HT1080 (cell line): ENCODE results near the gene ITGB5. TPM values are rescaled to one million over a fixed set of nuclear protein-coding genes. Genes with fewer than 3 reads are reported as not detected.
"Not testable (repeated sequence)": the region's sequence is repeated elsewhere in the genome, so short reads cannot be mapped to it uniquely, and the experiment has no call there.

ENCODE experiments used
- DNase-seq: peaks from one replicate; pipeline ENCODE4 v3.0.0-alpha.2; 2015; ENCODE audit warnings: low read depth
- total RNA-seq: library from RNA; depleted of rRNA; stranded (reverse); fragments of >200 nt; shearing (Covaris generic); gene quantifications from 2 replicates; pipeline ENCODE4 v1.2.3, GENCODE V29; 2014

Gene ITGB5
- total RNA-seq, 1 experiment from 2014 or later = 185 TPM

DNA sequence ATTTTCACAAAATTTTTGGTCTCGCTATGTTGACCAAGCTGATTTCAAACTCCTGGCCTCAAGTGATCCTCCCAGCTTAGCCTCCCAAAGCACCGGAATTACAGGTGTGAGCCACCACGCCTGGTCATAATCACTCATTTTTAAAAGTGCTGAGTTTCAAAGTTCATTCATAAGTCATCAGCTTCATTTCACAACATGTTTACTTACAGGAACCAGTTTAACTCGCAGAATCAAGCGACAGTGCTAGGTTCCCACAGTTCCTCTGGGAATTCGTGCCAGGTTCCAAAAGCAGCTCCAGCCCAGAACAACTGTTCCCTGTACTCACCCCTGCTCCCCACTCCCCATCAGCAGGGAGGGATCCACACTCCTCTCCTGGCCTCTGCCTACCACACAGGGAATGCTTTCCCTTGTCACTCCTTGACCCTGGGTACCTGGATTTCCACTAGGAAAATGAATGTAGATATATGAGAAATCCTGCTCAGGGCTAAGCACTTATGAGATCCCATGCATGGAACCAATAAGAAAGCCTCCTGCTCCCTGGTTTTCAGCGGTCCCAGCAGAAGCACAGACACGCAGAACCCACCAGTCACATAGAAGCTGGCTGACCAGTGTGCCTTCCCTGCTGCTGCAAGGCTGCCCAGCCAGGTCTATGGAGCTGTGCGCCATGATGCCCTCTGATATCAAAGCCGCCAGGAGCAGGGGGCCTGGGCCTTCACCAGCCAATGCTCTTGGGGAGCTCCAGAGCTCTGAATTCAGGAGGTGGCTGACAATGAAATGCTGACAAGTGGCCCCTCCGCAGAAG, 72.3 kb downstream of the ITGB5 start:
- DNase-seq = no peak

DNA sequence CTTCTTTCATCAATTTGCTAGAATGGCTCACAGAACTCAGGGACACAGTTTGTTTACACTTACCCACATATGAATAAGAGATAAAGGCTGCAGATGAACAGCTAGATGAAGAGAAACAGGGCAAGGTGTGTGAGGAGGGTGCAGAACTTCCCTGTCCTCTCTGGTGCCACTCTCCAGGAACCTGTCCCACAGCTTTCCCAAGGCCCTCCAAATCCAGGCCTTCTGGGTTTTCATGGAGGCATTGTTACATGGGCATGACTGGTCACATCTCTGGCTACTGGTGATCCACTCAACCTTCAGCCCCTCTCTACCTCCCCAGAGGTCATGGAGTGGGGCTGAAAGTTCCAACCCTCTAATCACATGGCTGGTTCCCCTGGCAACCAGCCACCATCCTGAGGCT, 73.6 kb downstream of the ITGB5 start:
- DNase-seq = no peak

DNA sequence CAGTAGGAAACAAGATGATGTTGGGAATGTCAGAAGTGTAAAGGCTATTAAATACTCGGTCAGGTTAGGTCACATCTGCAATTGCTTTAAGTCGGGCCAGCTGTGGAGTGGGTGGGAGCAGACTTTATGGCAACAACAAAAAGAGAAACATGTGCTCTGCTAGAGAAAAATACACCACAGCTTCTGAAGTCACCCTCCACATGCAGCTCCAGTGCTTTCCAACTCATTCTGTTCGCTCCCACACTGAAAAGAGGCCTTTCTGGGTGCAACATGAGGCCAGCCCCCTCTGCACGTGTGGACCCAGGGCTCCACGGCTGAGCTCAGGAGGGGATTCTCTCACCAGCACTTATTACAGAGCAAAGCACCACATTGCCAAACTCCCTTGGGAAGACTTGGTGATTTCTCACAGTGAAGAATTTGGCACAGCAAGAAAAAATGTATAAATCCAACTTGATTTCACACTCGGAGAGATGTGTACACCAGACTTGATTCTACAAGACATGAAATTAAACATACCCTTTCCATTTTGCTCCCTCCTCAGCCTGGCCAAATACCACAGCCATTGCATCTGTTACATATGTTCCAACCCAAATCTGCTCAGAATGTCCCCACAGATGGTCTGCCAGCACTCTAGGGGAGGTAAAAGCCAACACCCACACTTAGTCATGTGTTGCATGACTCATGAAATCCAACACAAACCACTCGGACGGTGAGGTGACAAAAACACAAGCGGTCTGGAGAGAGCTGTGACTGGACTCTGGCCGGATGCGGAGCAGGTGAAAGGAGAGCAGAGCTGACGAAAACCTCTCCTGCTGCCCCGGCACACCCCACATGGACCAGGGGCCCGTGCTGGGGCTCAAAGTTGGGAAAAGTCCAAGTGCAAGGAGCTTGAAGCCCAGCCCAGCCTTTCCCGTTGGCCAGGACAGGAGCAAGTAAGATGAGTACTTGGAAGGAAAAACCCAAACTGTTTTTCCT, 74.6 kb downstream of the ITGB5 start:
- DNase-seq = peak; percentile 99

DNA sequence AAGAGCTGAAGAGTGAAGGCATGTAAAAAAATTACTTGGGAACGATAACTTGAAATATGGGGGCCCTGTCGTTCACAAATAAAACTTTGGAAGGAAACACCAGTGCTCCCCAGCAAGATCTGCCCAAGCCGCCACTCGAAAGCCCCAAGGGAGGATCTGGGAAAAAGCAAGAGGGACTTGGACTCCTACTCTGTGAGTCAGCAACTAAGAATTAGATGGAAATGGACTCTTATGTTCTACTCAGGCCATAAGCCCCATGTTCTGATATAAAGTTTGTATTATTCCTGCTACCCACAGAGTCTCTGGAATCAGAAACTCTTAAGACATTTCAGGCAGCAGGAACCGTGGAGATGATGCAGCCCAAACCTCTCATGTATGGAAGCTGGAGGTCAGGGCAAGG, 75.7 kb downstream of the ITGB5 start:
- peak; percentile 59 for DNase-seq

DNA sequence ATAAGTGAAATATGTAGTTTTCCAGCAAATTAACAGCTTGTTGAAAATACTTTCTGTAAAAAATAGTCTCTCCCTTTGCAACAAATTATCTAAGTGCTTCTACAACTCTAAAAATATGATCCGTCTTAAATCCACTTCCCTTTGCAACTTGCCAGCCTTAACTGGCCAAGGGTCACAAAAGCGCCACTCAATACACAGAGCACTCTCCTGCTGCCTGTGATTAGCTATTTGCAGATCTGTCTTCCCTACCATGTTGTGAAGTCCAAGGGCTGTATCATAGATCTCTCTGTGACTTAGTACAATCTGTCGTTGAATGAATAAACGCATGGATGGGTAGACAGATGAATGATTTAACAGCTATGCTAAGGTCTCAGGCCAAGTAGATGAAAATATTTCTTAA, 76.2 kb downstream of the ITGB5 start:
- DNase-seq = no peak

DNA sequence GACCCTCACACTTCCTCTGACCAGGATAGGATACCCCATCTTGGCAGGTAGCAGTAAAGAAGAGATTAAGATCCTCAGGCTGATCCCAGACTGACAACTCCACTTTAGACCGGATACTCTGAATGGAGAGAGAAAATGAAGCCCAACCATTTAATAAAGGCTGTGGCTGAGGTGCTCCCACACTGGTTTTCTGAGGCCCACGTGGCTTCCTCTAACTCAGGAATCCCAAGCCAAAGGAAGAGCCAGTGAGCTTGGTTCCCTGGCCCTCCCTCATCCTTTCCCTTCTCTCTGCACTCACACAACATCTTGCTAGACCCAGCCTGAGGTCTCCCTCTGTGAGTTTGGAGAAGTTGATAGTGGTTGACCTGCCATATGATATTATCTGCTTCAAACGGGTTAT, 78.1 kb downstream of the ITGB5 start:
- DNase-seq = no peak

DNA sequence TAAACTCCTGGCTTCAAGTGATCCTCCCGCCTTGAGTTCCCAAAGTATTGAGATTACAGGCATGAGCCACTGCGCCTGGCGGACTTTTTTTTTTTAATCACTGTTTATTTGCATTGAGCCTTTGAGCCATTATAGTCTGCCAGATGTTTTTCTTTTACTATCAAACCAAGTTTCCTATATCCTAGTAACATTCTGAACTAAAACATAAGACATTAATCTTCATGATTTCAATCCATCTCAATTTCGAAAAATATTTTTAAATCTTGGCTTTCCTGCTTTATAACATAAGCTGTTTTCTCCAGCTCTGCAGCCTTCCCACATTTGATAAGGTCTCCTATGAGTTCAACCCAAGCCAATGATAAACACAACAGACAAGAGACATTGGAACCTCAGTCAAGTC, 81.5 kb downstream of the ITGB5 start:
- DNase-seq = no peak

DNA sequence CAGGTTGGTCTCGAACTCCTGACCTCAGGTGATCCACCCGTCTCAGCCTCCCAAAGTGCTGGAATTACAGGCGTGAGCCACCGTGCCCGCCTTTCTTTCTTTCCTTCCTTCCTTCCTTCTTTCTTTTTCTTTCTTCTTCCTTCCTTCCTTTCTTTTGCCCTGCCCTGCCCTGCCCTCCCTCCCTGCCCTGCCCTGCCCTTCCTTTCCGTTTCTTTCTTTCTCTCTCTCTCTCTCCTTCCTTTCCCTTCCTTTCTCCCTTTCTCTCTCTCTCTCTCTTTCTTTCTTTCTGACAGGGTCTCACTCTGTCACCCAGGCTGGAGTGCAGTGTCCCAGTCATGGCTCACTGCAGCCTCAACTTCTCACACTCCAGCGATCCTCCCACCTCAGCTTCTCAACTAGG, 82.3 kb downstream of the ITGB5 start:
- DNase-seq = no peak

DNA sequence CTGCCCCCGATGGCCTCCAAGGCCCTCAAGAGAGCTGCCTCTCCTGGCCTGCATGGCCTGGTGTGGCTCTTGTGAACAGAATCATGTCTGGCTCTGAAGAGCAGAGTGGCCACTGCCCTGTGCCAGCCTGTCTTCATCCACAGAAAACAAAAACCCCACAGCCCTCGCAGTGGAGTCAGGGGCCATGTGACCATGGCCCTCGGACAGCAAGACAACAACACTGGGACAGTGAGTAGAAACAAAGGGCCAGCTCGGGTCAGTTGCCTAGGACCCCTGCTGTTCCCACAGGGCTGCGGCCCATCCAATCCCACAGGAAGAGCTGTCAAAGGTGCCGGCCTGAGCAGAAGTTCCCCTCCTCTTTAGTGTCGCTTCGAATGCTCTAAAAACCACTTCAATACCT, 84.5 kb downstream of the ITGB5 start:
- no peak for DNase-seq

DNA sequence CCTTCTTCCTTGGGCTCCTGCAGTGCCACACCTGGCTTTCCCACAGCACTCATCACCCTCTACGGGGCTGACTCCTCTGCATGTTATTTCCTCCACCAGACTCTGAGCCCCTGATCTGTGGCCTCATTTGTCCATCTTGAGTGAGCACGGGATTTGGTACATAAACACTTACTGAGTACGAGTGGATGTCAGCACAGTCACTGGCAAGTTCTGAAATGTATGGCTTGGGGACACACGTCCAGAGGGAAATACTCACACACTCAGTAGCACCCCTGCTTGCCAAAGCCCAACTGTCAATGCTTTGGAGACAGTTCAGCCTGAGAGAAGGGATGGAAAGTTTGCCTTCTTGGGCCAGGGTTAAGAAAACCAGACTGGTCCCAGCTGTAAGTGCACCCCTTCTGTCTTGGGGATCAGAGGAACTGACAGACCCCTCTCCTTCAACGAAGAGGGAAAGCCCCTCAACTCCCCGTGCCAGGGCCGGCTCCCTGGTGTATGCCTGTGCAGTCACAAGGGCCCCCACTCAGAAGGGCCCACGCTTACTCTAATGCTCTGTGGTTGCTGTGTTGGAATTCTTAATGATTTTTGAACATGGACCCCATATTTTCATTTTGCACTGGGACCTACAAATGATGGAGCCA, 85.0 kb downstream of the ITGB5 start:
- no peak for DNase-seq

DNA sequence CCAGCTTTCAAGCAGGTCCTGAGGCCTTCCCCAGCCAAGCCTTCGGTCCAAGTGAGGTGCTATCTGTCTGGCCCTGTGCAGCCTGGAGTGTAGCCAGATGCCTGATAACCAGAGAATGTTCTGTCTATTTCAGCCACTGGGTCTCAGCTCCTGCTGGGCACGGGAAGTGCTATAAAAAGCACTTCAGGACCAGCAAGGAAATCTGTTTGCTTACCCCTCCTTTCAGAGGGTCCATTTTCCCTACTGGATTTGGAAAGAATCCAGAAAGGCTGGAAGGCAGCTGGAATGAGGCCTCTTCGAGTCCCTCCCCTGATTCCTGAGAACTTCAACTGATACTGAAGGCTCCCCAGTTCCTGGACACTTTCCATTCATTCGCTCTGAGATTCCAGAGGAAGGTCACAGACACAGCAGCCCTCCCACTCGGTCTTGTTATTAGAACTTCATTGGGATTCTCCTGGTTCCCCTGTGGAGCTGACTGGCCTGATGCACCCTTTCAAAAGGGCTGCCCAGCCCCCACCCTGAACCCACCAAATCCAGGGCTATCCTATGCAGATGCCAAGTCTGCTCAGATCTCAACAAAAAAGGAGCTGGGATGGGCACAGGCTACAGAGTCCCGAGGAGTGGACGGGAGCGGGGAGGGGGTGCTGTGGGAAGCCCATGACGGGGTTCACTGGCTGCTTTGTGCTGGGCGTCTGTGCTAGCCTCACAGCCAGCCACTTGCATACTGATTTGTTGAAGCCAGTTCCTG, 86.5 kb downstream of the ITGB5 start:
- DNase-seq = peak; percentile 34

DNA sequence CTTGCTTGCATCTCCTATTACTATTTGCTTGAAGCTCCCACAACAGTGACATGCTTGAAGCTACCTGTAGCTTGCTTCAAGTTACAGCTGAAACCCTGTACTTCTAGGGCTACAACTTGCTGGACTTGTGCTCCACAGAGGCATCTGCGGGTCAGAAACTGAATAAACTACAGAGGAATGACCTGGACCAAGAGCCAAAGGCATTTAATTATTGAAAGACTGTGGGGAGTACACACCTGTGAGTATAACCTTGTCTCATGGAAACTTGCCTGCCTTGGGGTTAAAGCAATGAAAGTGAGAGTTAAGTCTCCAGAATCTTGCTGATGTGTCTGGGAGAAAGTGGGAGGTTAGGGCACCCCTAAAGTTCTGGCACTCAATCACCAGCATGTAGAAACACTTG, 87.1 kb downstream of the ITGB5 start:
- no peak for DNase-seq

DNA sequence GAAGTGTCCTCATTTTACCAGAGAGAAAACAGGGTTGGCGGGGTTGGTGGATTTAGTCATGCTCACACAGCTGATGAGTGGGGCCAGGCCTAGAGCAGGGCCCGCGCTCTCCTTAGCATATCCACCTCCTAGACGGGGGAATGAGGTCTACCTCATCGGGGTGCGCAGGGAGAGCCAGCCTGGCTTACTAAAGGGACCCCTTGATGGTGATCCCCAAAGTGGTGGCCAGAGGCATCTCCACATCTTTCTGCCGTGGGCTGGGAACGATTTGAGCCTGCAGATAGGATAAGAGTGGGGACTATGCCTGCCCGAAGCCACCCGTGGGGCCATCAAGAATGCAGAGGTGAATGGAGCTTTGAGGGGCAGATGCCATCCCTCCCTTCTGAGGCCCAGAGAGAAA, 87.5 kb downstream of the ITGB5 start:
- DNase-seq = no peak

DNA sequence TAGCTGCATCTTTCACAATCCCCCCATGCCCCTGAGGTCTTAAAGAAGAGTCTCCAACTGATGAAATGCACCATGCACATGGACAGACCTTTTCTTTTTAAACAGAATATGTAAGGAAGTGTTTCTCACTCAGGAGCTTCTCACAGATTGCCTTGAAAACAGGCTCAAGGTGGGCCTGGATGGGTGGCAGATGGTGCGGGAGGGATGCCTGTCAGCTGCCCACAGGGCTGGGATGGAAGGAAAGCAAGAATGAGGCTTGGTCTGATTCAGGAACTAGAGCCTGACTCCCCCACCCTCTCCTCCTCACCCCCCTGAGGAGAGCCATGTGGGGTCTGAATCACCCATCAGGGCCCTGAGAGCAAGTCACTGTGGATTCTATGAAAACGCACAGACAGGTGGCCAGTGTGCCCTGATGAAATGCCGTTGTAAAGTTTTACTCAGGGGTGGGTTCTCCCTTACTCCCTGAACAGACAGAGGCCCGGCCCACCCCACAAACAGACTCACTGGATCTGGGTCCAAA, 89.7 kb downstream of the ITGB5 start:
- no peak for DNase-seq

DNA sequence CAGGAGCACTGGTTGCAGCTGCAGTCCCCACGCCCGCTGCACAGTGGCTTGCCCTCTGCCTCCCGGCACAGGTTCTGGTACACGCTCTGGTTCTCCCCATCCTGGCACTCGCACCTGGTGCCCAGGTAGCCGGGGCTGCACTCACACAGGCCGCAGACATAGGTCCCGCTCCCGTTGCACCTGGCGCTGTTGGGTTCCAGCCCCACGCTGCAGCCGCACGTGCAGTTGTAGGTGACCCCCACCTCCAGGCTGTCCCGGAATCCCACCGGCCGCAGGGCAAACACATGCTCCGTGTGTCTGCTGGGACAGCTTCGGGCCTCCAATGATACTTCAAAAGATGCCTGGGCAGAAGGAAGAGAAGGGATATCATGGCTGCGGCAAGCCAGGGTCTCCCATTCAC, 90.7 kb downstream of the ITGB5 start:
- DNase-seq = no peak

DNA sequence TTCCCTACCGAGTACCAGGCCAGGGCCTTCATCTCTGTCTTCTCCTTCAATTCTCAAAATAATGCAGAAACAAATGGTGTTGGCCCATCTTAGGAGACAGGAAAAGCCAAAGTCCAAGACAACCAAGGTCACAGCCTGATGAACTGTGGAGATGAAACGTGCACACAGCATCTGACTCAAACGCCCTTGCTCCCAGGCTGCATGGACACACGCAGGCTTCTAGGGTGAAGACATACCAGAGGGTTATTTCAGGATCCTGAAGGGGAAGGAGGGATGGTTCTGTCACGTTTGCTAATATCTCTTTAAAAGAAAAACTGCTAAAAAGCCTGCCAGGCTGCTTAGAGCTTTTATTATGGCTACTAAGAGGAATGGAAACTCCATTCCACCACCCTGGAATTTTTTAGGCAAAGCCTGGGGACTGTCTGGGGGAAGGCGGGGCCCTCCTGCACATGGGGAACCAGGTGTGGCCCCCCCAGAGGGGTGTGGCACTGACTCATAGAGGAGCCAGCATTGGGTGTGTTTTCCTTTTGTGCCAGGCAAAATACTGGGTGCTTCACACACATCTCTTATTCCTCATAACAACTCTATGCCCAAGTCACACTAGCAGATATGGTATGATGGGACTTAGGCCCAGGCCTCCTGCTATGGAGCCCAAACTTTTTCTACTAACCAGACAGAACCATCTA, 94.0 kb downstream of the ITGB5 start:
- DNase-seq = no peak

DNA sequence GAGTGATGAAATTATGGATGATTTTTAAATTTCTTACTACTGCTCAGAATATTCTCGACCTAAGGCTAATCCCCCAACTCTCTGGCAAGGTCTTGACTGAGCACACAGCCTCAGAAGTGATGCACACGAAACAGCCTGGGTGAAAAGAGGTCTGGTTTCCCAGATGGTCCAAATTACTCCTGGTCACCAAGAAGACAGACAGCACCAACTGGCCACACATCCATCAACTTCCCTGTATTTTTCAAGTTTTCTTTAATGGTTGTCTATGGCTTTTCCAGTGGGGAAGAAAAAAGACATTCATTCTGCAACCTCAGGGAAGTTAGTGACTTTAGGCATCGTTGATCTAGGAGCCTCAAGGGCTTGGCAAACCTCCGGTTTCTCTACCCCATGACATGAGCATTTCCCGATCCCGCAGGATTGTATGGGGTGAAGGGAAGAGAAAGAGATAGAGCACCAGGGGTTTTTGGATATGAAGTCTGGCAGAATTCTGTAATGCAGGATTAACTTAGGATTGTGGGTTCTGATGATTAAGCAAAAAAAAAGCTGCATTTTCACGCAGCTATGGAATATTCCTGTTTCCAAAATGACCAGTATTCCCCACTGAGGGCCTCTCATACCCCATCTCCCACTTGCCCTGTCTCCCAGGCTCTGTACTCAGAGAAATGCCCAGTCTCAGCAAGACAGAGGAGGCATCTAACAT, 94.7 kb downstream of the ITGB5 start:
- DNase-seq = no peak

DNA sequence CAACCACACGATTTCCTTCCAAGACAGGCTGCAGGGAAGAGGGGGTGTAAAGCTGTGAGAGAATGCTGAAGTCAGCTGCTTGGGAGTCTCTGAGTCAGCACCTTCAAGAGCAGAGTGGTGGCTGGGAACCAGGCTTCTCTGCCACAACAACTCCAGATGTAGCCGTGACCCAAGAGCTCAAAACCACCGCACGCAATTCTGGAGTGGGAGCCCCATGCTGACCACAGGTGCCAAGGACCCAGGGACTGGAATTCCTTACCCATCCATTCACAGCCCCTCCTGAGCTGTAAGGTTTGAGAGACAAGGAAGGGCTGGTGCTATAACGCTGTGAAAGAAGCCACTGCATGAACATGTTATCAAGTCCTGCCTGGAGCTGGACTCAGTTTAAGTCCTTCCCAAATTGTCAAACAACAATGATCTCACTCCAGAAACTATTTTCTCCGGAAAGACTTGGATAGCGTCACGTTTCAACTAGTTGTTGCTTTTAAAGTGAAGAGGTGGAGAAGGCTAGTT, 95.5 kb downstream of the ITGB5 start:
- peak; percentile 93 for DNase-seq

DNA sequence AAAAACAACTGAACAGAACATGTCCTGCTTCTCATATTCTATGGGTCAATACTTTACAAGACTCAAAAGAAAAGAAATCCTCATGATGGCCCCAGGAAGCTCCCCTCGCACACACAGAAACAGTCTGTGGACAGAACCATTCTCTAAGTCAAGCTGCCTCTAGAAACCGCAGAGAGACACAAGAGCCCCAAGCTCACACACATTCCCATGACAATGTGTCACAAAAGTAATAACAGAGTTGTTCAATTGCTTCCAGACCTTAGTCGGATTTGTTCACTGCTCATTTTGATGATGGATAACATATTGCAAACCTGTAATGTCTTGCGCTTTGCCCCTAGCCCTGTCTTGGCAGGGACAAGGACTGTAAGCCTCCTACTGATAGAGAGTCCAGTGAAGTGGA, 96.0 kb downstream of the ITGB5 start:
- no peak for DNase-seq

DNA sequence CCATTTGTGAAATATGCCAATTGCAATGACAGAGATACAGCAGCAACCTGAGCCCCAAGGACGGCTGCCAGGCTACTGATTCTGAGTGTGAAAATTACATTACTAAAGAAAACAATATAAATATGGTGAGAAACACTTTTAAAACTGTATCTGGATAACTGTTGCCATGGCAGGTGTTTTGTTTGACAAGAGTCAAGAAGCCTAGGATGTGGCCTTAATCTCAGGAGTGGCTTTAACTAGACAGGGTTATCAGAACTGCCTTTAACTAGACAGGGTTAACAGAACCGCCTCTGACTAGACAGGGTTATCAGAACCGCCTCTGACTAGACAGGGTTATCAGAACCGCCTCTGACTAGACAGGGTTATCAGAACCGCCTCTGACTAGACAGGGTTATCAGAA, 98.1 kb downstream of the ITGB5 start:
- DNase-seq = not testable (repeated sequence)
